PC-9 (cell line): ENCODE data around the gene LIMA1. TPM values are rescaled to one million over a fixed set of nuclear protein-coding genes. Genes with fewer than 3 reads are reported as not detected.

Experiments
- BruUV-seq: library from RNA; stranded (reverse); fragments of 400-500 nt; replicated peaks from 2 replicates; lab custom pipeline; 2021; lab: Mats Ljungman, UMichigan
- CTCF ChIA-PET: fragments of 300-600 bp; sonication (Branson Sonifier 250); formaldehyde crosslinking; loops from one replicate; lab custom pipeline; 2022; ENCODE audit warnings: antibody characterized with exemption; lab: Charles Lee
- POLR2A ChIA-PET: fragments of 300-600 bp; sonication (Branson Sonifier 250); formaldehyde crosslinking; loops from one replicate; lab custom pipeline; 2022; ENCODE audit warnings: antibody characterized with exemption; ENCODE audit not compliant: unreplicated experiment; lab: Charles Lee
- DNase-seq, 2 experiments: peaks; one replicate each; pipeline versions ENCODE4 v3.0.0 to v3.0.0-alpha.2; 2015 to 2022; ENCODE audit warnings: mixed read lengths in 1 of 2
- H2AFZ ChIP-seq: fragments of 200-600 bp; sonication (generic); 2 replicates; pipeline ENCODE4 v1.8.1; 2017; ENCODE audit warnings: antibody characterized with exemption
- H3F3A ChIP-seq: fragments of 200-600 bp; sonication (generic); 2 replicates; pipeline ENCODE4 v1.8.1; 2017; ENCODE audit warnings: antibody characterized with exemption, mild to moderate bottlenecking, low read depth; ENCODE audit not compliant: insufficient read depth
- H3K27ac ChIP-seq: fragments of 200-600 bp; sonication (generic); 2 replicates; pipeline ENCODE4 v1.6.1; 2016; ENCODE audit warnings: mixed run types
- H3K27me3 ChIP-seq: fragments of 200-600 bp; sonication (generic); 2 replicates; pipeline ENCODE4 v1.6.1; 2016; ENCODE audit warnings: low read depth, mixed run types; ENCODE audit not compliant: insufficient read depth
- H3K36me3 ChIP-seq: fragments of 200-600 bp; sonication (generic); 2 replicates; pipeline ENCODE4 v1.6.1; 2016; ENCODE audit warnings: low read depth, mixed run types
- H3K4me1 ChIP-seq: fragments of 200-600 bp; sonication (generic); replicated peaks from 2 replicates; pipeline ENCODE4 v1.6.1; 2016; ENCODE audit warnings: mixed run types; ENCODE audit not compliant: insufficient read depth
- H3K4me2 ChIP-seq: fragments of 200-600 bp; sonication (generic); 2 replicates; pipeline ENCODE4 v1.6.1; 2017; ENCODE audit warnings: mixed run types
- H3K4me3 ChIP-seq: fragments of 200-600 bp; sonication (generic); 2 replicates; pipeline ENCODE4 v1.6.1; 2016; ENCODE audit warnings: mixed run types
- H3K79me2 ChIP-seq: fragments of 200-600 bp; sonication (generic); 2 replicates; pipeline ENCODE4 v1.6.1; 2017; ENCODE audit warnings: low read depth, mixed run types
- H3K9me2 ChIP-seq: fragments of 200-600 bp; sonication (generic); 2 replicates; pipeline ENCODE4 v1.8.1; 2017; ENCODE audit warnings: mild to moderate bottlenecking; ENCODE audit not compliant: insufficient read depth
- H3K9me3 ChIP-seq: fragments of 200-600 bp; sonication (generic); 2 replicates; pipeline ENCODE4 v1.8.1; 2016; ENCODE audit warnings: low read depth; ENCODE audit not compliant: insufficient read depth
- H4K20me1 ChIP-seq: fragments of 200-600 bp; sonication (generic); 2 replicates; pipeline ENCODE4 v1.8.1; 2017; ENCODE audit not compliant: insufficient read depth
- CTCF ChIP-seq: fragments of 200-600 bp; sonication (generic); conservative IDR thresholded peaks from 2 replicates; pipeline ENCODE4 v1.6.1; 2017; ENCODE audit warnings: mixed run types, antibody characterized with exemption, mild to moderate bottlenecking, moderate library complexity
- EZH2 ChIP-seq: fragments of 200-600 bp; sonication (generic); IDR thresholded peaks from 2 replicates; pipeline ENCODE4 v1.8.0; 2017; ENCODE audit warnings: antibody characterized with exemption, low read depth
- intact Hi-C: fragments of 100-400 bp; cut with micrococcal nuclease; formaldehyde crosslinking; loops from one replicate; pipeline ENCODE4 v1.10.0; 2022; ENCODE audit not compliant: unreplicated experiment
- total RNA-seq: library from RNA; stranded (reverse); gene quantifications from 2 replicates; pipeline ENCODE4 v1.2.3, GENCODE V29; 2021

Gene LIMA1
- total RNA-seq, 1 experiment from 2014 or later = 98.6 TPM

- Histone ChIP-seq H3K79me2 (peaks cover 56% of the 10 kb centered on the region), H3K9me2 (no peaks in the 10 kb centered on the region), H3K4me1 (peaks cover 68% of the 10 kb centered on the region), H3F3A (peaks cover 65% of the 10 kb centered on the region), H3K4me2 (peak overlapping the region; percentile 78), H3K27me3 (no peaks in the 10 kb centered on the region), H3K27ac (peak overlapping the region; percentile 98), H4K20me1 (no peaks in the 10 kb centered on the region), H3K4me3 (peak overlapping the region; percentile 19; the same call in 1 of the 2 replicates), H3K9me3 (no peaks in the 10 kb centered on the region), H2AFZ (no peak overlapping the region), H3K36me3 (peaks cover 36% of the 10 kb centered on the region)
- DNase-seq = no peak
- ChIA-PET CTCF (no interaction called here), POLR2A (interaction anchor here (0.6 to 0.7 kb wide), 3 partner anchors 19 to 130 kb away, joined by 3 to 5 read pairs (median 3); no protein-coding TSS in a partner anchor)
- TF ChIP-seq CTCF (no peak), EZH2 (no peak)
- intact Hi-C loops = loop anchor here (5.0 to 10.0 kb wide), 2 partner anchors 72 to 165 kb away; partner anchors contain the start of gene LARP4
- no TSS peak for BruUV-seq
These were observed 43.1 kb downstream of the LIMA1 start for GRCh38 chr12:50240096-50240791.

- Histone ChIP-seq H3K79me2 (peaks cover 53% of the 10 kb centered on the region), H3K4me1 (peaks cover 65% of the 10 kb centered on the region), H4K20me1 (no peaks in the 10 kb centered on the region), H3F3A (peaks cover 60% of the 10 kb centered on the region), H3K9me2 (no peaks in the 10 kb centered on the region), H3K4me2 (no peak overlapping the region), H3K27me3 (no peaks in the 10 kb centered on the region), H3K4me3 (no peak overlapping the region), H2AFZ (no peak overlapping the region), H3K36me3 (peaks cover 31% of the 10 kb centered on the region), H3K27ac (peak overlapping the region; percentile 18; the same call in 1 of the 2 replicates), H3K9me3 (no peaks in the 10 kb centered on the region)
- ChIA-PET CTCF (no interaction called here), POLR2A (no interaction called here)
- BruUV-seq = no TSS peak
- intact Hi-C loops = no loop called here
- DNase-seq = no peak
- TF ChIP-seq CTCF (no peak), EZH2 (no peak)
These were observed 43.9 kb downstream of the LIMA1 start for GRCh38 chr12:50239355-50239891.

GRCh38 chr12:50234347-50234746 lies 49.0 kb downstream of the LIMA1 start:
- Histone ChIP-seq H2AFZ (no peak overlapping the region), H3K27ac (0 out of 2 replicates have a peak overlapping the region, but pooled peaks have one; percentile 32), H4K20me1 (no peaks in the 10 kb centered on the region), H3F3A (peaks cover 10% of the 10 kb centered on the region; the same call in 1 of the 2 replicates), H3K27me3 (no peaks in the 10 kb centered on the region), H3K4me2 (no peak overlapping the region; the same call in 1 of the 2 replicates), H3K4me3 (no peak overlapping the region), H3K9me3 (no peaks in the 10 kb centered on the region), H3K36me3 (peaks cover 23% of the 10 kb centered on the region), H3K9me2 (no peaks in the 10 kb centered on the region), H3K79me2 (peaks cover 39% of the 10 kb centered on the region), H3K4me1 (peaks cover 24% of the 10 kb centered on the region)
- CTCF ChIA-PET = interaction anchor here (0.7 kb wide), 2 partner anchors 195 to 1187 kb away, joined by 5 to 7 read pairs; no protein-coding TSS in a partner anchor
- BruUV-seq = no TSS peak
- peak in 1 of 2 experiments; percentile 68 for DNase-seq
- TF ChIP-seq CTCF (no peak), EZH2 (no peak)
- intact Hi-C loops = no loop called here
- POLR2A ChIA-PET = interaction anchor here (0.7 kb wide), 1 partner anchor 426 kb away, joined by 26 read pairs; no protein-coding TSS in a partner anchor
